SK-N-SH (cell line): ENCODE data around the gene ARPC3. TPM values are rescaled to one million over a fixed set of nuclear protein-coding genes. Genes with fewer than 3 reads are reported as not detected.
A peak's percentile ranks its signal among the peaks of the same experiment; 100 is the strongest.
"Not testable (repeated sequence)": the region's sequence is repeated elsewhere in the genome, so short reads cannot be mapped to it uniquely, and the experiment has no call there.

ENCODE experiments used
- CTCF ChIA-PET: fragments of 300-600, 350-600 bp; formaldehyde crosslinking; extraction: SDS; loops from one replicate; lab custom pipeline; 2021; lab: Yijun Ruan, JAX
- POLR2A ChIA-PET: fragments of 350-600 bp; sonication (Branson Sonifier 250); formaldehyde crosslinking; extraction: SDS; loops from one replicate; lab custom pipeline; 2020; ENCODE audit warnings: antibody characterized with exemption, inconsistent platforms; lab: Yijun Ruan, JAX
- DNase-seq: peaks from one replicate; pipeline ENCODE4 v3.0.0; 2012
- H2AFZ ChIP-seq: fragments of 200-600 bp; sonication (generic); 2 replicates; pipeline ENCODE4 v1.8.1; 2016; ENCODE audit warnings: antibody characterized with exemption, mild to moderate bottlenecking, low read depth
- H3F3A ChIP-seq: fragments of 200-600 bp; sonication (generic); replicated peaks from 2 replicates; pipeline ENCODE3; 2016; ENCODE audit warnings: antibody characterized with exemption, mild to moderate bottlenecking; ENCODE audit not compliant: insufficient read depth
- H3K27ac ChIP-seq, 2 experiments: fragments of 200-500 bp in 1 of 2; fragments of 200-600 bp in 1 of 2; sonication (Bioruptor generic) in 1 of 2; sonication (generic), shearing (Covaris generic) in 1 of 2; 2 replicates each; pipeline versions ENCODE4 v1.5.1 to v1.6.1; 2014 to 2016; ENCODE audit warnings: low read depth in 2 of 2, inconsistent platforms in 1 of 2, low read length in 1 of 2, mild to moderate bottlenecking in 1 of 2, mixed read lengths in 1 of 2
- H3K27me3 ChIP-seq: fragments of 200-600 bp; sonication (generic), shearing (Covaris generic); 2 replicates; pipeline ENCODE4 v1.6.1; 2016; ENCODE audit warnings: mixed run types; ENCODE audit not compliant: insufficient read depth
- H3K36me3 ChIP-seq, 2 experiments: fragments of 200-500 bp in 1 of 2; fragments of 200-600 bp in 1 of 2; sonication (Bioruptor generic) in 1 of 2; sonication (generic) in 1 of 2; replicated peaks in 1 of 2; 2 replicates each; pipeline versions ENCODE3 to v1.5.1; 2014 to 2016; ENCODE audit warnings: low read length in 1 of 2, mild to moderate bottlenecking in 1 of 2; ENCODE audit not compliant: insufficient read depth in 2 of 2, control insufficient read depth in 1 of 2
- H3K4me1 ChIP-seq, 2 experiments: fragments of 200-500 bp in 1 of 2; fragments of 200-600 bp in 1 of 2; sonication (Bioruptor generic) in 1 of 2; sonication (generic), shearing (Covaris generic) in 1 of 2; 2 replicates each; pipeline versions ENCODE4 v1.5.1 to v1.6.1; 2014 to 2016; ENCODE audit warnings: low read depth in 1 of 2, low read length in 1 of 2, mixed run types in 1 of 2; ENCODE audit not compliant: insufficient read depth in 2 of 2, control insufficient read depth in 1 of 2
- H3K4me2 ChIP-seq: fragments of 200-600 bp; sonication (generic), shearing (Covaris generic); 2 replicates; pipeline ENCODE4 v1.6.1; 2017; ENCODE audit warnings: mixed run types
- H3K4me3 ChIP-seq, 2 experiments: fragments of 200-500 bp in 1 of 2; fragments of 200-600 bp in 1 of 2; sonication (Bioruptor generic) in 1 of 2; sonication (generic), shearing (Covaris generic) in 1 of 2; 2 replicates each; pipeline versions ENCODE4 v1.5.1 to v1.8.1; 2014 to 2016; ENCODE audit warnings: low read depth in 2 of 2, inconsistent platforms in 1 of 2, low read length in 1 of 2, mild to moderate bottlenecking in 1 of 2, mixed read lengths in 1 of 2, moderate library complexity in 1 of 2
- H3K79me2 ChIP-seq: fragments of 200-600 bp; sonication (generic); 2 replicates; pipeline ENCODE4 v1.8.1; 2017; ENCODE audit warnings: mild to moderate bottlenecking; ENCODE audit not compliant: insufficient read depth
- H3K9ac ChIP-seq: fragments of 200-600 bp; sonication (generic); 2 replicates; pipeline ENCODE4 v1.6.1; 2017; ENCODE audit warnings: mixed run types
- H3K9me2 ChIP-seq: fragments of 200-600 bp; sonication (generic); 2 replicates; pipeline ENCODE4 v1.6.1; 2017; ENCODE audit warnings: mixed run types
- H3K9me3 ChIP-seq: fragments of 200-600 bp; sonication (generic); 2 replicates; pipeline ENCODE4 v1.6.1; 2017; ENCODE audit warnings: mixed run types, mild to moderate bottlenecking, moderate library complexity
- H4K20me1 ChIP-seq: fragments of 200-600 bp; sonication (generic); 2 replicates; pipeline ENCODE4 v1.6.1; 2017; ENCODE audit warnings: mild to moderate bottlenecking, mixed run types; ENCODE audit not compliant: insufficient read depth
- WGBS: methylation state at CpG from one replicate; pipeline ENCODE4 v1.1.6; 2017; ENCODE audit warnings: low lambda C conversion rate; 5-methylcytosine and 5-hydroxymethylcytosine counted together
- polyA plus RNA-seq, 3 experiments: library from polyadenylated mRNA; depleted of rRNA; stranded (reverse); fragments of >200 nt; gene quantifications; 2 replicates each; pipeline ENCODE4 v1.2.3, GENCODE V29; 2012

The ARPC3 gene
- polyA plus RNA-seq, 1 of the 3 experiments (the other 2 are of a cell fraction): 50.5 TPM

DNA sequence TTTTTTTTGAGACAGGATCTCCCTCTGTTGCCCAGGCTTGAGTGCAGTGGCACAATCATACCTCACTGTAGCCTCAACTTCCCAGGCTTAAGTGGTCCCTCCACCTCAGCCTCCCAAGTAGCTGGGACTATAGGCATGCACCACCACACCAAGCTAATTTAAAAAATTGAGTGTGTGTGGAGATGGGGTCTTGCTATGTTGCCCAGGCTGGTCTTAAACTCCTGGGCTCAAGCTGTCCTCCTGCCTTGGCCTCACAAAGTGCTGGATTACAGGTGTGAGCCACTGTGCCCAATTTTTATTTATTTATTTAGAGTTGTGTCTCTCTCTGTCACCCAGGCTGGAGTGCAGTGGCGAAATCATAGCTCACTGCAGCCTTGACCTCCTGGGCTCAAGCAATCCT, 29.5 kb downstream of the ARPC3 start:
- H4K20me1 ChIP-seq, H3K27ac ChIP-seq, DNase-seq, H3K4me3 ChIP-seq, H3K79me2 ChIP-seq, H3K4me2 ChIP-seq, H3F3A ChIP-seq, H3K9ac ChIP-seq, POLR2A ChIA-PET, H3K27me3 ChIP-seq, H3K9me3 ChIP-seq, H2AFZ ChIP-seq, H3K36me3 ChIP-seq, H3K9me2 ChIP-seq, H3K4me1 ChIP-seq: not testable (repeated sequence)
- WGBS: 88% methylated on average over 1 of the region's 1 CpG
- CTCF ChIA-PET: interaction anchor here (3.3 kb wide), 1 partner anchor 11 kb away, joined by 27 read pairs; no protein-coding TSS in a partner anchor

DNA sequence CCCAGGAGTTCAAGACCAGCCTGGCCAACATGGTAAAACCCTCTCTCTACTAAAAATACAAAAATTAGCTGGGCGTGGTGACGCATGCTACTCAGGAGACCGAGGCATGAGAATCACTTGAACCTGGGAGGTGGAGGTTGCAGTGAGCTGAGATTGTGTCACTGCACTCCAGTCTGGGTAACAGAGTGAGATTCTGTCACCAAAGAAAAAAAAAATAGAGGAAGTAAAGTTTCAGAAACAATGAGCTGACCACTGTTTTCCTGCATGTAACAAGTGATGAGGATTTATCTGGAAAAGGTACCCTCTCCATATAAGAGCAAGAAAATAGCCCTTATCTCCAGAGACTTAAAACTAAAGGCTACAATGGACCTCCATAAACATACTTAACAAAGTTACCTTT, 33.0 kb downstream of the ARPC3 start:
- H3K4me3 ChIP-seq, H4K20me1 ChIP-seq, H3K9me2 ChIP-seq, H3K27me3 ChIP-seq, H3K9me3 ChIP-seq, H3K27ac ChIP-seq, H3K4me1 ChIP-seq, H3K4me2 ChIP-seq, H3K36me3 ChIP-seq, H2AFZ ChIP-seq, H3K9ac ChIP-seq, DNase-seq, H3F3A ChIP-seq, POLR2A ChIA-PET, H3K79me2 ChIP-seq, CTCF ChIA-PET: not testable (repeated sequence)
- 88% methylated on average over 3 of the region's 3 CpGs for WGBS

DNA sequence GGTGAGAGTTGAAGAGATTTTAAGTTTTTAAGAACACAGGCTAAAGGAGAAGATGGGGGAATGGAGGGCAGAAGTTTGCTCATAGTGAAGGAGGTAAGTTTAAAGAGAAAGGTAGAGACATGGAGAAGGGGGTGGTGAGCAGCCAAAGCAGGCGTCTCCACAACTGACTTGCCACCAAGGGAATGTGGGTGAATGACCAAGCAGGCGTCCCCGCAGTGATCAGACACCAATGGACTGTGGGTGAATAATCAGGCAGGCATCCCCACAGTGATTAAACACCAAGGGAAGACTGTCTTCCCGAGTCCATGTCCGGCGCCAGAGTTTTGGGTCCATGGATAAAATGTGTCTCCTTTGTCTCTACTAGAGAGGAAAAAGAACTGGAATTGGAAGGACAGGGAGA, 40.1 kb downstream of the ARPC3 start:
- H3K4me1 ChIP-seq, CTCF ChIA-PET, H3K4me3 ChIP-seq, H3K4me2 ChIP-seq, H3K9ac ChIP-seq, H3K9me2 ChIP-seq, H3F3A ChIP-seq, H3K79me2 ChIP-seq, DNase-seq, H3K9me3 ChIP-seq, POLR2A ChIA-PET, H3K27ac ChIP-seq, H3K27me3 ChIP-seq, H3K36me3 ChIP-seq, H4K20me1 ChIP-seq: not testable (repeated sequence)
- H2AFZ ChIP-seq: peak overlapping the region; percentile 51; the same call in 1 of the 2 replicates
- 66% methylated on average over 6 of the region's 6 CpGs for WGBS

DNA sequence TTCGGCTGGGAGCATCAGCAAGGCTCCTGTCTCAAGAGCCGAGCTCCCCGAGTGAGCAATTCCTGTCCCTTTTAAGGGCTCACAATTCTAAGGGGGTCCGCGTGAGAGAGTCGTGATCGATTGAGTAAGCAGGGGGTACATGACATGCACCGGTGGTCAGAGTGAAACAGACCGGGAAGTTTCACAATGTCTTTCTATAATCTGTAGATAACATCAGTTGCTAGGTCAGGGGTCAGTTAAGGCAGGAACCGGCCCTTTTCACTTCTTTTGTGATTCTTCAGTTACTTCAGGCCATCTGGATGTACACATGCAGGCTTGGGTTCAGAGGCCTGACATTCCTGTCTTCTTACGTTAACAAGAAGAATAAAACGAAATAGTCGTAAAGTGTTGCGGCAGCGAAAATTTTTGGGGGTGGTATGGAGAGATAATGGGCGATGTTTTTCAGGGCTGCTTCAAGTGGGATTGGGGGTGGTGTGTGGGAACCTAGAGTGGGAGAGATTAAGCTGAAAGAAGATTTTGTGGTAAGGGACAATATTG, 44.9 kb downstream of the ARPC3 start:
- H3K4me2 ChIP-seq, H3K4me3 ChIP-seq, H4K20me1 ChIP-seq, H3K4me1 ChIP-seq, H3K27me3 ChIP-seq, DNase-seq, H3F3A ChIP-seq, H3K9ac ChIP-seq, H3K9me2 ChIP-seq, POLR2A ChIA-PET, H3K9me3 ChIP-seq, H3K27ac ChIP-seq: not testable (repeated sequence)
- peaks cover 4 to 14% of the 10 kb centered on the region in 2 experiments for H3K36me3 ChIP-seq
- CTCF ChIA-PET: interaction anchor here (1.4 kb wide), 1 partner anchor 26 kb away, joined by 3 read pairs; no protein-coding TSS in a partner anchor
- 95% methylated on average over 16 of the region's 16 CpGs for WGBS
- peaks cover 33% of the 10 kb centered on the region for H3K79me2 ChIP-seq
- H2AFZ ChIP-seq: peak overlapping the region; percentile 100; the same call in 1 of the 2 replicates
